Breast epithelium (tissue), 3 donors: ENCODE measurements around the gene UNC79.

ENCODE experiments used
- POLR2A ChIP-seq: fragments of 450-650 bp; IDR thresholded peaks from one replicate; pipeline ENCODE4 v1.6.1; 2016; ENCODE audit warnings: antibody characterized with exemption, mild to moderate bottlenecking, moderate library complexity
- POLR2AphosphoS5 ChIP-seq, 3 donors: sonication (generic); formaldehyde crosslinking; IDR thresholded peaks; one replicate each; pipeline ENCODE4 v1.6.1; 2017; ENCODE audit warnings: antibody characterized with exemption in 3 of 3

- TF ChIP-seq POLR2AphosphoS5 (IDR thresholded peaks at IDR 0.05): no peak
- no peak for TF ChIP-seq POLR2A
Observed at GRCh38 chr14:93522221-93522620, 91.5 kb downstream of the UNC79 start.
